ENCODE data around the gene LCAT. TPM values are rescaled to one million over a fixed set of nuclear protein-coding genes. Genes with fewer than 3 reads are reported as not detected.

Gene LCAT
- total and polyA plus RNA-seq, 9 of the 15 experiments (the other 6 are each of a cell fraction or from before 2014, with no cell fraction given), result 0.46 to 21.0 (median 5.0) TPM

GRCh38 chr16:67968400-67969253 lies 24.7 kb upstream of the LCAT start, which contains the start of gene SLC12A4 (continued):
- TF ChIP-seq, protein P1, sequence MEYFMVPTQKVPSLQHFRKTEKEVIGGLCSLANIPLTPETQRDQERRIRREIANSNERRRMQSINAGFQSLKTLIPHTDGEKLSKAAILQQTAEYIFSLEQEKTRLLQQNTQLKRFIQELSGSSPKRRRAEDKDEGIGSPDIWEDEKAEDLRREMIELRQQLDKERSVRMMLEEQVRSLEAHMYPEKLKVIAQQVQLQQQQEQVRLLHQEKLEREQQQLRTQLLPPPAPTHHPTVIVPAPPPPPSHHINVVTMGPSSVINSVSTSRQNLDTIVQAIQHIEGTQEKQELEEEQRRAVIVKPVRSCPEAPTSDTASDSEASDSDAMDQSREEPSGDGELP (CRISPR knock-in tag; IDR thresholded peaks at IDR 0.05; ENCODE audit: borderline replicate concordance), result peak; percentile 76; the same call in 1 of the 2 replicates
- TF ChIP-seq, protein P2, sequence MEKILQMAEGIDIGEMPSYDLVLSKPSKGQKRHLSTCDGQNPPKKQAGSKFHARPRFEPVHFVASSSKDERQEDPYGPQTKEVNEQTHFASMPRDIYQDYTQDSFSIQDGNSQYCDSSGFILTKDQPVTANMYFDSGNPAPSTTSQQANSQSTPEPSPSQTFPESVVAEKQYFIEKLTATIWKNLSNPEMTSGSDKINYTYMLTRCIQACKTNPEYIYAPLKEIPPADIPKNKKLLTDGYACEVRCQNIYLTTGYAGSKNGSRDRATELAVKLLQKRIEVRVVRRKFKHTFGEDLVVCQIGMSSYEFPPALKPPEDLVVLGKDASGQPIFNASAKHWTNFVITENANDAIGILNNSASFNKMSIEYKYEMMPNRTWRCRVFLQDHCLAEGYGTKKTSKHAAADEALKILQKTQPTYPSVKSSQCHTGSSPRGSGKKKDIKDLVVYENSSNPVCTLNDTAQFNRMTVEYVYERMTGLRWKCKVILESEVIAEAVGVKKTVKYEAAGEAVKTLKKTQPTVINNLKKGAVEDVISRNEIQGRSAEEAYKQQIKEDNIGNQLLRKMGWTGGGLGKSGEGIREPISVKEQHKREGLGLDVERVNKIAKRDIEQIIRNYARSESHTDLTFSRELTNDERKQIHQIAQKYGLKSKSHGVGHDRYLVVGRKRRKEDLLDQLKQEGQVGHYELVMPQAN (IDR thresholded peaks at IDR 0.05; ENCODE audit: borderline replicate concordance), result no peak
- TF ChIP-seq SIN3B (IDR thresholded peaks at IDR 0.05; ENCODE audit: low read depth) (peak; percentile 33; the same call in 1 of the 2 replicates), ZNF175 (CRISPR knock-in tag; IDR thresholded peaks at IDR 0.05; ENCODE audit: low read depth) (0 out of 2 replicates have a peak, but pooled peaks have one; percentile 8), KLF1 (tag; IDR thresholded peaks at IDR 0.05) (no peak), ESRRB (CRISPR knock-in tag; IDR thresholded peaks at IDR 0.05; ENCODE audit: borderline replicate concordance) (no peak), ZSCAN29 (IDR thresholded peaks at IDR 0.05) (no peak), NR2F6 (CRISPR knock-in tag; IDR thresholded peaks at IDR 0.05) (no peak), GTF2A2 (tag; IDR thresholded peaks at IDR 0.05) (0 out of 2 replicates have a peak, but pooled peaks have one; percentile 31), ADNP (tag; IDR thresholded peaks at IDR 0.05) (peak; percentile 70), RBM25 (IDR thresholded peaks at IDR 0.05; ENCODE audit: low read depth, low read length, severe bottlenecking) (peak; percentile 96), HDAC3 (IDR thresholded peaks at IDR 0.05; ENCODE audit: borderline replicate concordance, partially characterized antibody) (no peak), NR0B1 (IDR thresholded peaks at IDR 0.05; ENCODE audit: partially characterized antibody) (no peak), MTA2 (IDR thresholded peaks at IDR 0.05; ENCODE audit: low read depth) (no peak), TOE1 (IDR thresholded peaks at IDR 0.05; ENCODE audit: borderline replicate concordance) (peak; percentile 38; the same call in 1 of the 2 replicates), TOE1 (CRISPR knock-in tag; IDR thresholded peaks at IDR 0.05; ENCODE audit: borderline replicate concordance, low read depth) (no peak), HMGN3 (IDR thresholded peaks at IDR 0.05; ENCODE audit: borderline replicate concordance, extremely low read depth, insufficient read length, low read depth, low read length) (peak; percentile 86)
- TF ChIP-seq, protein P3, sequence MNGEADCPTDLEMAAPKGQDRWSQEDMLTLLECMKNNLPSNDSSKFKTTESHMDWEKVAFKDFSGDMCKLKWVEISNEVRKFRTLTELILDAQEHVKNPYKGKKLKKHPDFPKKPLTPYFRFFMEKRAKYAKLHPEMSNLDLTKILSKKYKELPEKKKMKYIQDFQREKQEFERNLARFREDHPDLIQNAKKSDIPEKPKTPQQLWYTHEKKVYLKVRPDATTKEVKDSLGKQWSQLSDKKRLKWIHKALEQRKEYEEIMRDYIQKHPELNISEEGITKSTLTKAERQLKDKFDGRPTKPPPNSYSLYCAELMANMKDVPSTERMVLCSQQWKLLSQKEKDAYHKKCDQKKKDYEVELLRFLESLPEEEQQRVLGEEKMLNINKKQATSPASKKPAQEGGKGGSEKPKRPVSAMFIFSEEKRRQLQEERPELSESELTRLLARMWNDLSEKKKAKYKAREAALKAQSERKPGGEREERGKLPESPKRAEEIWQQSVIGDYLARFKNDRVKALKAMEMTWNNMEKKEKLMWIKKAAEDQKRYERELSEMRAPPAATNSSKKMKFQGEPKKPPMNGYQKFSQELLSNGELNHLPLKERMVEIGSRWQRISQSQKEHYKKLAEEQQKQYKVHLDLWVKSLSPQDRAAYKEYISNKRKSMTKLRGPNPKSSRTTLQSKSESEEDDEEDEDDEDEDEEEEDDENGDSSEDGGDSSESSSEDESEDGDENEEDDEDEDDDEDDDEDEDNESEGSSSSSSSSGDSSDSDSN (IDR thresholded peaks at IDR 0.05; ENCODE audit: borderline replicate concordance in 1 of 2, low read depth in 2 of 2, low read length in 2 of 2), result 0 out of 4 replicates have a peak, but pooled peaks of 1 of the 2 experiments have one; percentile 32
- TF ChIP-seq, protein P4, sequence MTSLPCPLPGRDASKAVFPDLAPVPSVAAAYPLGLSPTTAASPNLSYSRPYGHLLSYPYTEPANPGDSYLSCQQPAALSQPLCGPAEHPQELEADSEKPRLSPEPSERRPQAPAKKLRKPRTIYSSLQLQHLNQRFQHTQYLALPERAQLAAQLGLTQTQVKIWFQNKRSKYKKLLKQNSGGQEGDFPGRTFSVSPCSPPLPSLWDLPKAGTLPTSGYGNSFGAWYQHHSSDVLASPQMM (CRISPR knock-in tag; IDR thresholded peaks at IDR 0.05), result no peak
